ENCODE data around the gene NCAN. TPM values are rescaled to one million over a fixed set of nuclear protein-coding genes. Genes with fewer than 3 reads are reported as not detected.

The NCAN gene
- total RNA-seq, 4 donors from 2014 or later = not detected

DNA sequence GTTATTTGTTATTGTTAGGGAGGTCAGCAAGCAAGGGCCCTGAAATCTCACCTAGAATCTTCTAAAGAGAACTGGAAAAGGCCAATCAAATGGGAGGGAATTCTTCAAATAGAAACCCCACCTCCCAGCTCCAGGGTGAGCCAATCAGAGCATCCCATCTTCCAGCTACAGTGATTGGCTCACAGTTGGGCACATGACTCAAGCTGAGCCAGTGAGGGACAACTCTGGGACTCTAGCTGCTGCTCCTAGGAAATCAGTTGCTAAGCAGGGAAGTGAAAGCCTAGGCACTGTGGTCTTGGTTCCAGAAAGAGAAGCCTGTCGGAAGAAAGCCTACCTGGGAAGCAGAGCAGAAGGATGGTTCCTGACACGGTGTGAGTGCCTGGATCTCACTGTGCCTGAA is 48.0 kb downstream of the NCAN start:
- TF ChIP-seq, protein P1, sequence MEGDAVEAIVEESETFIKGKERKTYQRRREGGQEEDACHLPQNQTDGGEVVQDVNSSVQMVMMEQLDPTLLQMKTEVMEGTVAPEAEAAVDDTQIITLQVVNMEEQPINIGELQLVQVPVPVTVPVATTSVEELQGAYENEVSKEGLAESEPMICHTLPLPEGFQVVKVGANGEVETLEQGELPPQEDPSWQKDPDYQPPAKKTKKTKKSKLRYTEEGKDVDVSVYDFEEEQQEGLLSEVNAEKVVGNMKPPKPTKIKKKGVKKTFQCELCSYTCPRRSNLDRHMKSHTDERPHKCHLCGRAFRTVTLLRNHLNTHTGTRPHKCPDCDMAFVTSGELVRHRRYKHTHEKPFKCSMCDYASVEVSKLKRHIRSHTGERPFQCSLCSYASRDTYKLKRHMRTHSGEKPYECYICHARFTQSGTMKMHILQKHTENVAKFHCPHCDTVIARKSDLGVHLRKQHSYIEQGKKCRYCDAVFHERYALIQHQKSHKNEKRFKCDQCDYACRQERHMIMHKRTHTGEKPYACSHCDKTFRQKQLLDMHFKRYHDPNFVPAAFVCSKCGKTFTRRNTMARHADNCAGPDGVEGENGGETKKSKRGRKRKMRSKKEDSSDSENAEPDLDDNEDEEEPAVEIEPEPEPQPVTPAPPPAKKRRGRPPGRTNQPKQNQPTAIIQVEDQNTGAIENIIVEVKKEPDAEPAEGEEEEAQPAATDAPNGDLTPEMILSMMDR (IDR thresholded peaks at IDR 0.05; ENCODE audit: low read depth) = no peak

DNA sequence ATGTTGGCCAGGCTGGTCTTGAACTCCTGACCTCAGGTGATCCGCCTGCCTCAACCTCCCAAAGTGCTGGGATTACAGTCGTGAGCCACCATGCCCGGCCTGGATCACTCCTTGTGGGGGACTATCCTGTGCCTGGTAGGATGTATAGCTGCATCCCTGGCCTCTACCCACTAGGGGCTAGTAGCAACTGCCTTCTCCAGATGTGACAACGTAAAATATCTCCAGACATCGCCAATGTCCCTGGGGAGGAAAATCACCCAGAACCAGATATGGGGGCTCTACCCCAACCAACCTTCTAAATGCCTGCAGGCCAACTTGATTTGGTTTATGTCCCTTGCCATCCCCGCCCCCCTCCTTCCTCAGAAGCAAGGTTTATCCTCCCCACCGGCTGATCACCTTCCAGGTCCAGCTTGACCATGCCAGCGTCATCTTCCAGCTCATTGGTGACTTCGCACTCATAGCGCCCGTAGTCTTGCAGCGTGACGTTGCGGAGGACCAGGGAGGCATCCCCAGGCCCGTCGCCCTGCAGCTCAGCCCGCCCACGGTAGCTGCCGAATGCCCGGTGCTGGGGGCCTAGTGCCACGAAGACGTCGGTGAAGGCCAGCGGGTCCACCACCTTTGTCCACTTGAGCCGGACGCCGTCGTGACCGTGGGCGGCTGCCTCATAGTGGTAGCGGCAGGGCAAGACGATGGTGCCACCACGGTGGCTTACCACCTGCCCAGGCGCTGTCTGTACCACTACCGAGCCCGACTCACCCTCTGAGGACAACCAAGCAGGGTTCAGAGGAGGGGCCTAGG is 48.9 kb downstream of the NCAN start:
- TF ChIP-seq, protein P1 (IDR thresholded peaks at IDR 0.05; ENCODE audit: low read depth) = no peak

DNA sequence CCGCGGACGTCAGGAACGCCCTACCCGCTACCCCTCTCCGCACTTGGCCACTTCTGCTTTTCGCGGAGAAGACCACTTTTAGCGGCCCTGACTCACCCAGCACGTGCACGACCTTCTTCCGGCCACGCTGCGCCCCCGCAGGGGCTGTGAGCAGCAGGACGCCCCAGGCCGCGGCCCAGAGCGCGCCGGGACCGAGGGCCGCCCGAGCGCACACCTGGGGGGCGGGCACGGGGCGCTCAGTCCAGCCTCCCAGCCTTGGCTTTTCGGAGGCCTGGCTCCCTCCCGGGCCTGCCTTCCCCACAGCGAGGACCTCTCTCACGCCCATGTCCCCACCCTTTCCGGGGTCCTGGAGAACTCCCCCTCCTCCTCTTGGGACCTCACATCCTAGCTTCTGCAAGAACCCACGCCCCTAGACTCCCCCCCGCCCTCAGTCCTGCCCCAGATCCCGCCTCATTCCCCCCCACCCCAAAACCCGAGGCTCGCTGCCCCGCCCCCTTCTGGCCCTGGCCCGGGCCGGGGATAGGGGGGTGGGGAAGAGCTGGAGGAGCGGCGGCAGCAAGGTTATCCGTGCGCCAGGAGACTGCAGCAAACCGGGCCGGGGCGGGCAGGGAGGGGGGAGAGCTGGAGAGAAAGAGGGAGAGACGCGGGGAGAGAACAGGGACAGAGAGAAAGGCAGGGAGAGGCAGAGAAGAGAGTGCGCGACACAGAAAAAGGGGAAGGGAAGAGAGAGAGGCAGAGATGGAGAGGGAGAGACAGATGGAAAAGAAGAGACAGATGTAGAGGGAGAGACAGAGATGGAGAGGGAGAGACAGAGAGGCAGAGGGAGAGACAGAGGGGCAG is 49.8 kb downstream of the NCAN start:
- TF ChIP-seq, protein P1 (IDR thresholded peaks at IDR 0.05; ENCODE audit: low read depth) = no peak

GRCh38 chr19:19262190-19263057 is 50.7 kb downstream of the NCAN start:
- TF ChIP-seq, protein P1 (IDR thresholded peaks at IDR 0.05; ENCODE audit: low read depth) = no peak

DNA sequence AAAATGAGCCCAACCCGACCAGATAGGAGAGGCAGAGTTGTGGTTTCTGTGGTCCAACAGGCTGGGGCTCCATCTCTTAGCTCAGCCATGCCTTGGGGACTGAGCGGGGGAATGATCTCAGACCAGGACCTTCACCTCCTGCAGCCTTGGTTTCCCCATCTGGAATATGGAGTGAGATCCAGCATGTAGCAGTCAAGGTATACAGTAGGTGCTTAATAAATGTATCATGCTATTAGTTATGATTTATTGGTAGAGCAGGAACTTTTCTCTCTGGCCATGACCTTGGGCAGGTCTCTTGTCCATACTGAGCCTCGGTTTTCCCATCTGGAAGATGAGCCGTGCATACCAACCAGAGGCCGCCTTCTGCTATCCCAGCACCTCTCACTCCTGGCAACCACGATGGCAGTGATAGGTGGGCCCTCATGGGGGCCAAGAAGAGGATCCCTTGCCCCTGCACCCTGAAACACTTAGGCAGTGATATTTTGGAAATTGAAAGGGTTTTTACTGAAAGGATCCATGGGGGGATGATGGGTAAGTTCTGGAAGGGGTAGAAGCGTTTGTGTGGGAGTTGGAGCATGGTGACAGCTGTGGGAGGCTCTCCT is 52.2 kb downstream of the NCAN start:
- TF ChIP-seq, protein P1 (IDR thresholded peaks at IDR 0.05; ENCODE audit: low read depth) = no peak

DNA sequence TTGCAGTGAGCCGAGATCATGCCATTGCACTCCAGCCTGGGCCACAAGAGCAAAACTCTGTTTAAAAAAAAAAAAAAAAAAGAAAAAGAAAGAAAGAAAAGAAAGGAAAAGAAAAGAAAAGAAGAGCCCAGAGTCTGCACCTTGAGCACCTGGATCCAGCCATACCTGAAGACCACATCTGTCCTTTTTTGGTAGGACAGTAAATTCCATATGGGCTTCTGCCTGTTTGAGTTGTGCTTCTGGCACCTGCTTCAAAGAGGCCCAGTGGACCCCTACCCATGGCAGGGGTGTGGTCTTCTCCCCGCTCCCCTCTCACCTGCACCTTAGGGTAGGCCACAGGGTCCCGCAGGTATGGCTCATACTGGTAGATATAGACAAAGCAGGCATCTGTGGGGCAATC is 55.5 kb downstream of the NCAN start:
- TF ChIP-seq, protein P1 (IDR thresholded peaks at IDR 0.05; ENCODE audit: low read depth) = no peak
